Lower lobe of right lung (tissue), 2 donors: ENCODE data around the gene ZNF358. TPM values are rescaled to one million over a fixed set of nuclear protein-coding genes. Genes with fewer than 3 reads are reported as not detected.

Source experiments
- ATAC-seq, 2 donors: fragments of 200-7000 bp; cut with Tn5 transposase; one replicate each; pipeline ENCODE4 v1.9.1; 2020 to 2022; ENCODE audit warnings: mild to moderate bottlenecking in 2 of 2, moderate library complexity in 2 of 2
- DNase-seq: peaks from one replicate; pipeline ENCODE4 v3.0.0-alpha.2; 2020
- H3K27ac ChIP-seq: fragments of 200-600 bp; one replicate; pipeline ENCODE4 v1.8.0; 2022
- H3K27me3 ChIP-seq: fragments of 200-600 bp; one replicate; pipeline ENCODE4 v1.8.0; 2022; ENCODE audit warnings: low read depth
- H3K36me3 ChIP-seq: fragments of 200-600 bp; one replicate; pipeline ENCODE4 v1.8.0; 2022; ENCODE audit warnings: mild to moderate bottlenecking
- H3K4me1 ChIP-seq: fragments of 200-600 bp; one replicate; pipeline ENCODE4 v1.8.0; 2022
- H3K4me3 ChIP-seq: fragments of 200-600 bp; one replicate; pipeline ENCODE4 v1.8.0; 2022; ENCODE audit warnings: mild to moderate bottlenecking
- H3K9me3 ChIP-seq: fragments of 200-600 bp; one replicate; pipeline ENCODE4 v1.8.0; 2022
- intact Hi-C: fragments of 100-400 bp; cut with DNase I; formaldehyde crosslinking; loops from one replicate; pipeline ENCODE4 v1.11.0; 2022
- total RNA-seq: library from RNA; stranded (reverse); fragmentation: NEBNext Ultra II Directional; extraction: Animal tissue kit (Norgen Biotek cat#: 25700); gene quantifications from one replicate; pipeline ENCODE4 v1.2.1, GENCODE V29; 2021
- TF ChIP-seq, protein P1 (sequence below): fragments of 200-600 bp; IDR thresholded peaks from one replicate; pipeline ENCODE4 v1.8.0; 2022; ENCODE audit warnings: antibody characterized with exemption, mild to moderate bottlenecking
- donor health status: DM: no; HTN: yes; CAD: no; lungs with severe emphysema.

The ZNF358 gene
- total RNA-seq, 1 donor from 2014 or later: 54.9 TPM

DNA sequence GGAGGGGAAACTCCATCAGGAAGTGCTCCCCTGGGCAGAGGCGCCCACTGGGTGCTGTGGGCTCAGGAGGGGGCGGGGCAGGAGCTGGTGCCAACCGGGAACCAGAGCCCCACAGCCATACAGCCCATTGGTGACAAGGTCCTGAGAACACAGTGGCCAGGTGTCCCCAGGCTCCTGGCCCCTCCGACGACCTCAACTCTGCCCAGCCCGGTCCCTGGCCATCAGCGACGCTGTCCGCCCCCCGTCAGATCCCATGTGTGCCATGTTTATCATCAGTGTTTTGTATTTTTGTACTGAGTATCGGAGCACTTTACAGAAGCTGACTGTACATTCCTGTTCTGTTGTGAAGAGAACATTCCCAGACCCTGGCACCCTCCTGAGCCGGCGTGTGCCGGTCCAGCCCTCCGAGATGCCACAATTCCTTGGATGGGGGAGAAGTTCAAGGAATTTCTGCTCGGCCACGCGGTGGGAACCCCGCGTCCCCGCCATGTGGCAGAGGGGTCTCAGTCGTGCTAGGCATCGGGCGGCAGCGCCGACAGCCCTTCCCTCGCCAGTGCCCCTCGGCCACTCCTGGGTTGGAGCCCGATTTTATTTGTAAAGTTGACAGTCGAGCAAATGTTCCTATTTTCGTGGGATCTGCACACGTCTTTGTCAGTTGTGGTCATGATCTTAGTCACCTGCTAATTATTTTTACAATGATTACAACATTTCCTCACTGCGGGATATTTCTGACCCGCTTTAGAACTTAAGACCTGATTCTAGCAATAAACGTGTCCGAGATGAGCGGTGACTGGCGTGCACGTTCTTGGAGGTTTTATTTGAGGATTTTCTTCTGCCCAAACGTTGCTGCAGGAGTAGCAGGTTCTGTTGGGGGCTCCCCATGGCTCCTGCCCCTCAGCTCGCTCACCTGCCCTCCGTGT is 43.9 kb upstream of the ZNF358 start:
- no peak overlapping the region for H3K4me3 ChIP-seq
- H3K27me3 ChIP-seq: no peaks in the 10 kb centered on the region
- no peak overlapping the region for H3K27ac ChIP-seq
- DNase-seq: no peak
- ATAC-seq: no peak
- peaks cover 56% of the 10 kb centered on the region for H3K36me3 ChIP-seq
- H3K4me1 ChIP-seq: no peaks in the 10 kb centered on the region
- no peaks in the 10 kb centered on the region for H3K9me3 ChIP-seq
- intact Hi-C loops: no loop called here
- TF ChIP-seq, protein P1, sequence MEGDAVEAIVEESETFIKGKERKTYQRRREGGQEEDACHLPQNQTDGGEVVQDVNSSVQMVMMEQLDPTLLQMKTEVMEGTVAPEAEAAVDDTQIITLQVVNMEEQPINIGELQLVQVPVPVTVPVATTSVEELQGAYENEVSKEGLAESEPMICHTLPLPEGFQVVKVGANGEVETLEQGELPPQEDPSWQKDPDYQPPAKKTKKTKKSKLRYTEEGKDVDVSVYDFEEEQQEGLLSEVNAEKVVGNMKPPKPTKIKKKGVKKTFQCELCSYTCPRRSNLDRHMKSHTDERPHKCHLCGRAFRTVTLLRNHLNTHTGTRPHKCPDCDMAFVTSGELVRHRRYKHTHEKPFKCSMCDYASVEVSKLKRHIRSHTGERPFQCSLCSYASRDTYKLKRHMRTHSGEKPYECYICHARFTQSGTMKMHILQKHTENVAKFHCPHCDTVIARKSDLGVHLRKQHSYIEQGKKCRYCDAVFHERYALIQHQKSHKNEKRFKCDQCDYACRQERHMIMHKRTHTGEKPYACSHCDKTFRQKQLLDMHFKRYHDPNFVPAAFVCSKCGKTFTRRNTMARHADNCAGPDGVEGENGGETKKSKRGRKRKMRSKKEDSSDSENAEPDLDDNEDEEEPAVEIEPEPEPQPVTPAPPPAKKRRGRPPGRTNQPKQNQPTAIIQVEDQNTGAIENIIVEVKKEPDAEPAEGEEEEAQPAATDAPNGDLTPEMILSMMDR: no peak

- DNase-seq: no peak
- no peaks in the 10 kb centered on the region for H3K27me3 ChIP-seq
- ATAC-seq: no peak
- no peak overlapping the region for H3K27ac ChIP-seq
- no peak overlapping the region for H3K4me3 ChIP-seq
- no peaks in the 10 kb centered on the region for H3K4me1 ChIP-seq
- TF ChIP-seq, protein P1: no peak
- H3K9me3 ChIP-seq: no peaks in the 10 kb centered on the region
- peaks cover 19% of the 10 kb centered on the region for H3K36me3 ChIP-seq
- intact Hi-C loops: no loop called here
These were observed 40.2 kb upstream of the ZNF358 start for GRCh38 chr19:7475665-7476064.

GRCh38 chr19:7476241-7476640 is 39.7 kb upstream of the ZNF358 start:
- DNase-seq: no peak
- no peaks in the 10 kb centered on the region for H3K9me3 ChIP-seq
- H3K4me3 ChIP-seq: no peak overlapping the region
- no peak overlapping the region for H3K27ac ChIP-seq
- H3K36me3 ChIP-seq: peaks cover 13% of the 10 kb centered on the region
- no peaks in the 10 kb centered on the region for H3K4me1 ChIP-seq
- peak in 1 of 2 donors; percentile 3 for ATAC-seq
- intact Hi-C loops: no loop called here
- H3K27me3 ChIP-seq: no peaks in the 10 kb centered on the region
- TF ChIP-seq, protein P1: no peak

DNA sequence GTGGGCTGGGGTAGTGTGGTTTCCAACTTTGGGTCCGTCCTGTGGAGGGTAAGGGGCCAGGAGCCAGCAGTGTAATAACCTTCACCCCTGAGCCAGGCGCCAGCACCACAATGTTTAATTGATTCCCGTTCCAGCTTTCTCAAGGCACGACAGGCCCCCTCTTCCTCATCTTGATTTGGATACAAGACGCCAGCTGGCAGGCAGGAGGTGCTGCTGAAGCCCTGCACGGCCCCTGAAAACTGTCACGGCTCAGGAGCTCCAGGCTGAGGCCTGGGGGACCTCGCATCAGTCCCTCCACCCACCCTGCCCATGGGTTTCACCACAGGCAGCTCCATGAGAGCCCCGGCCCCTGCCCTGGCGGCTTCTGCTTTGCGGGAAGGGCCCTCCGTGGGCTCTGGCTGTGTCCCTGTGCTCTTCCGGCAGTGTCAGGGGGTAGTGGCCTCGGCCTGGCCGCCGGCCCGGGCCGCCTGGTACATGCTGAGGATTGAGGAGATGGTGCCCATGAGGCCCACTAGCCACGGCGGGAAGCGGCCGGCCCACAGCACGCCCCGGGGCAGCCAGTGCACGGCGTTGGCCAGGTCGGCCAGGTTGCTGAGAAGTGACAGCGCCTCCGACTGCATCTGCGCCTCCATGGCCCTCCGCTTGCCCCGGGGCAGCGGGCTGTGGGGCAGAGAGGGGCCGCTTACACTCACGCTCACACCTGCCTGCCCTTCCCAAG is 39.0 kb upstream of the ZNF358 start:
- H3K9me3 ChIP-seq: no peaks in the 10 kb centered on the region
- H3K4me3 ChIP-seq: no peak overlapping the region
- H3K4me1 ChIP-seq: peaks cover 2% of the 10 kb centered on the region
- no peaks in the 10 kb centered on the region for H3K27me3 ChIP-seq
- no peak overlapping the region for H3K27ac ChIP-seq
- intact Hi-C loops: no loop called here
- no peak for DNase-seq
- peaks cover 6% of the 10 kb centered on the region for H3K36me3 ChIP-seq
- TF ChIP-seq, protein P1: no peak
- no peak for ATAC-seq

- H3K27me3 ChIP-seq: no peaks in the 10 kb centered on the region
- intact Hi-C loops: no loop called here
- TF ChIP-seq, protein P1: no peak
These were observed 38.1 kb upstream of the ZNF358 start for GRCh38 chr19:7477758-7478157.

More at GRCh38 chr19:7477758-7478157, 38.1 kb upstream of the ZNF358 start:
- peaks cover 10% of the 10 kb centered on the region for H3K4me1 ChIP-seq
- no peaks in the 10 kb centered on the region for H3K9me3 ChIP-seq
- no peaks in the 10 kb centered on the region for H3K36me3 ChIP-seq
- no peak overlapping the region for H3K4me3 ChIP-seq
- ATAC-seq: no peak
- no peak for DNase-seq
- H3K27ac ChIP-seq: no peak overlapping the region
